ENCODE results near the gene COL4A3.

Gene COL4A3

DNA sequence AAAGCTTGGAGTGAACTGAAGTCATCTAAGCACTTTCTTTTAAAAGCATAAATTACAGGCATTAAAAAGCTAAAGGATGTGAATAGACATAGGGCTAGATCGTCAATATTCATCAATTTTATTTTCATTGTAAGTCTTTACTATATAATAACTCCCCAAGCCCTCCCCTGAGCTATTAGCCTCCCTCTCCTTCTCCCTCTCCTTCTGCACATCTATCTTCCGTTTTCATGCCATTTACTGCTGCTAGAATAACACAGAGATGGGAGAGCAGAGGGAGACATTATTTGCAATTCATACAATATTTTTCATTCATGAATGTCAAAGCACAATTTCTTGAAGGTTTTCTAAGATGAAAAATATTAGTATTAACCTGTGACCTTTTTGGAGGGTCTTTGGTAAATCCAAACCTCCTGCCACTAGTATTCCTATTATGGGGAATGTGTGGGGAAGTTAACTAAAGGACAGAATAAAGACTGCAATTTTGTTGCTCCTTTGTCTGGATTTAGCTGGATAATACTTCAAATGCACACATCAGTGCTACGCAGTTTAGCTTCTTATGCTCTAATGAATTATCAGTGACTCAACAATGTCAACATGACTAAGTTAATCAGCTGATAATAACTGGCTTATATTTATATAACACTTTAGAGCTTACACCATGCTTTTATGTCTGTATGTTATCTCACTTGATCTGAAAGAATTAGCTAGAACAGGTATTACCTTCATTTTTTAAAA, 132.4 kb downstream of the COL4A3 start:
- no peak for DNase-seq

DNA sequence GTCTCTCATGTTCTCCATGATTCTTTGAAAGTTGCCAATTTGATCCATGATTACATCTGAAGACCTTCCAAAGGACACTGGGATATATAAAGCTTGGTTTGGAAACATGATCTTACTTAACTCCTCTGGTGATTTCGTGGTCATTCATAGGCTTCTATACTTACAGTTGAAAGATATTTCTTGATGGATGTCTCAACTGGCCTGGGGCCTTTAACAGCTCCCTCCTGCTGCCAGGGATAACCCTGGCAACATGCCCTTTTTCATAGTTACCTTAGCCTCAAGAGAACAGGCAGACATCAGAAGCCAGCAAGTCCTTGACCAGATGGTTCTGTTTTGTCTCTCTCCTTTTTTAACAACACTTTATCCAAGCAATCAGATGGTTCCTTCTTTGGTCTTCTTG, 137.1 kb downstream of the COL4A3 start:
- no peak for DNase-seq

DNA sequence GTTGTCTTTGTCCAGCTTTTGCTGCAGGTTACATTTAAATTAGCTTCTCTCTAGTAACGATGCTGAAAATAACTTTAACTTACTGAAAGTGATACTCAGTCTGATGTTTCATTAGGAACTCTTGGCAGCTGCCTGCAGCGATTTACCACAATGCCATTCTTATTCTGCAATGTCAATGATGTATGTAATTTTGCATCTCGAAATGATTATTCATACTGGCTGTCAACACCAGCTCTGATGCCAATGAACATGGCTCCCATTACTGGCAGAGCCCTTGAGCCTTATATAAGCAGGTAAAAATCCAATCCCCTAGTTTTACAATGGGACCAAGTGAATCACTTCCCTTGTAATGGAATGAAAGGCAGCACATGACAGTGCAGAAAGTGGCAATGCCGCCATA, 144.4 kb downstream of the COL4A3 start:
- no peak for DNase-seq

DNA sequence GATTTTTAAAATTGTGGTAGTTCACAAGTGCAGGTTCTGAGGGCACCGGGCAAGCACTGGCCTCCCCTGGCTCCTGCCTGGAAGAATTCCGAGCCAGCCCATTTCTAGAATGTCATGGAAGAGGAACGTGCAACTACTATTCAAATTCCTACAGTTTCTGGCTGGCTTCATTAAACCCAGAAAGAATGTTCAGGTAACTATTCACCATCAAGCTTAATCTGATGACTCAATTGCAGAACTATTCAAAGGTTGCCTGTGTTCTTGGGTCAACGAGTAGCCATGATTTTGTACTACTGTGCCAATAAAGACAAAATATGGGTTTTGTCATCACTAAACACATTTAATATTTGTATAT, 146.3 kb downstream of the COL4A3 start:
- DNase-seq, result no peak

DNA sequence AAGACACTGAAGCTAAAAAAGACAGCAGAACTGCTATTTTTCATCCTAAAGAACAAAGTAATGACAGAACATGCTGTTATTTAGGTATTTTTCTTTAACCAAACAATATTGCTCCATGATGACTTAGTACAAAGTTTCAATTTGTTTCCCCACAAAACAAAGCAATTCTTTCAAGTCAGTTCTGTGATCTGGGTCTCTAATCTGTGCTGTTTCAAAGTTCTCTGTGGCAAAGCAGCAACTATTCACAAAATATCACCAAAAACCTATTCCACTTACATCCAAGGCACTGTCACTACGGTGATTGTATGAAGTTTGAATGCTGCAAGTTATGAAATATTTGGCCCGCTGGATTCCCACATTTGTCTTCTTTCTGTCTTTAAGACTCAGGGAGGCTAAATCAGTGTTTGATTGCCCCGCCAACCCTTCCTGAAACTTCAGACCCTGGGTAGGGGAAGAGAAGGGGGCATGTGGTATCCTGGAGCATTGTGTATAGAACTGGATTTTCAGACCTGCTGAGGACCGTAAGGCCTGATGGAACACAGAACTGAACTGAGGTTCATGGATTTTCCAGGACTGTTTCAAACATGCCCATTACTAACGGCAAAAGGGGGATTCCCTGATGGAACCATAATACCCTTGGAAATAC, 147.6 kb downstream of the COL4A3 start:
- DNase-seq, result no peak

DNA sequence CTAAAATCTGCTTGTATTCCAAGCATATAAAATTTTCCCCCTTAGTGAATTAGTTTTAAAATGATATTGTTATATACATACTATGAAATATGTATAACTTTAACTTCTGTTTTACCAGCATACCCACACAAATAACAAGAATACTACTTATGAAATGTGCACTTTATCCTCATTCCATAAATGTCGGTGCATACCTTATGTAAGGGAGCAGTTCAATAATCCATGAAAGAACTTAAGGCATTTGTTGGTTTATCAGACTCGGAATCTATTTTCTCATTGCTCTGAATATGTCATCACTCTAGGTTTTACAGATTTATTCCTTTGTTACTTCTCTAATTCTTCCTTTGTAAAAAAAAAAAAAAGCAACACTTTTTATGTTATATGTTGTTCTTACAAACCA, 148.2 kb downstream of the COL4A3 start:
- DNase-seq, result no peak

DNA sequence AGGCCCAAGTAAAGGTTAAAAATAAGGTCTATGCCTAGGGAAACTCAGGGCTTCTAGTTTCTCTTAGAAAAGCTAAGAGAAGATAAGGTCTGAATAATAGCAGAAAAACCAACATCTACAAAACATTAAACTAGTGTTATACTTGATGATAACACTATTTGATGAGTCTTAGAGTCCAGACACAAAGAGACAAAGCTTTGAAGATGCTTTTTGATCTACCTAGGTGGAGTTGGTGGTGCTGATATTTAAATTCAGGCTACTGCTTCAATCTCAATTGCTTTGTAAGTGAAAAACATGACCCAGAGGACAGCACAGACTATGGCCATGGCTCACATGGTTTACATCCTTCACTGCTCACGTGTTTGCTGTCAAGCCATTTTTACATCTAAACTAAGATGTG, 148.9 kb downstream of the COL4A3 start:
- DNase-seq, result no peak

DNA sequence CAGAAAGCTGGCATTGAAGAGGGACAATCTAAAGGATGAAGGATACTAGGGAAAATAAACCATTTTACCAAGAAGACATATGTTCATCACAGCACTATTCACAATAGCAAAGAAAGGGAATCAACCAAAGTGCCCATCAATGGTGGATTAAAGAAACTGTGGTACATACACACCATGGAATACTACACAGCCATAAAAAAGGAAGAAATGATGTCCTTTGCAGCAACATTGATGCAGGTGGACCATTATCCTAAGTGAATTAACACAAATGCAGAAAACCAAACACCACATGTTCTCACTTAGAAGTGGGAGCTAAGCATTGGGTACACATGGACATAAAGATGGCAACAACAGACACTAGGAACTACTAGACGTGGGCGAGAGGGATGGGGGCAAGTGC, 153.4 kb downstream of the COL4A3 start:
- DNase-seq, result no peak

DNA sequence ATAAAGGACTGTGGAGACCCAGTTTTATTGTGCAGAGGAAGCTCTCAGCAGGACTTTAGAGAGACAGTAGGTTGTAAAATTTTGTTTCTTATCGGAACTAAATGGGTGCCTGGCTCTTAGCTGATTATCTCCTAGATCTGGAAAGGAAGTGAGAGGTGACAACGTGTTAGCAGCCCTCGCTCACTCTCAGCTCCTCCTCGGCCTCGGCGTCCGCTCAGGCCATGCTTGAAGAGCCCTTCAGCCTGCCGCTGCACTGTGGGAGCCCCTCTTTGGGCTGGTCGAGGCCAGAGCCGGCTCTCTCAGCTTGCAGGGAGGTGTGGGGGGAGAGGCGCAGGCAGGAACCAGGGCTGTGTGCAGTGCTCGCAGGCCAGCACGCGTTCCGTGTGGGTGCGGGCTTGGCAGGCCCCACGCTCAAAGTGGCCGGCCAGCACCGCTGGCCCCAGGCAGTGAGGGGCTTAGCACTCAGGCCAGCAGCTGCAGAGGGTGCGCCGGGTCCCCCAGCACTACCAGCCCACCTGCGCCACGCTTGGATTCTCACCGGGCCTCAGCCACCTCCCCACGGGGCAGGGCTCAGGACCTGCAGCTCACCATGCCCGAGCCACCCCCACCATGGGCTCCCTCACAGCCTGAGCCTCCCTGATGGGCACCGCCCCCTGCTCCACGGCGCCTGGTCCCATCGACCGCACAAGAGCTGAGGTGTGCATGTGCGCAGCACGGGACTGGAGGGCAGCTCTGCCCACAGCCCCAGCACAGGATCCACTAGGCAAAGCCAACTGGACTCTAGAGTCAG, 156.1 kb downstream of the COL4A3 start:
- DNase-seq, result no peak

DNA sequence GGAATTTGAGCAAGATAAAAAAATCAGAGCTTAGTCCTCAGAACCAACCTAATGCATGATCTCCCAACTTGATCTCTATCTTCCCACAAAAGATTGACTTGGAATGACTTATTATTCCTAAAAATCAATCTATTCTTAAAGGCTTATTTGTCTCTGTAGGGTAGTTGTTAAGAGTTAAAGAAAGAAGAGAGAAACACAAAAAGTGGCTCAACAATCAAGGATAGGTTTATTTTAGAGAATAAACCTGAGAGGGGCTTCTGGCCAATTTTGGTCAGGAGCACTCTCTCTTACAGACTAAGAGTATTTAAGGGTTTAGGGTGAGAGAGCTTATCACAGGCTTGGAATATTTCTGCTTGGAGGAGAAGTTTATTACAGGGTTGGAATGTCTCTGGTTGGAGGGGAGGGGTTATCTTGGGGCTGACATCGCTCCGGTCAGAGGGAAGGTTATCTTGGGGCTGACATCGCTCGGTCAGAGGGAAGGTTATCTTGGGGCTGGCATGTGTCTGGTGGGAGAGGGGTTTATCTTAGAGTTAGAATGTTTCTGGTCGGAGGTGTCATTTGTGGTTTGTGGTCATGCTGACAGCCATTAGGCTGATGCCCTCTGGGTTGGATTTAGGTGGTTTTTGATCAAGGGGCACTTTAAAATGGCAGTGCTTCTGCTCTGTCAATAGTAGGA, 158.2 kb downstream of the COL4A3 start:
- no peak for DNase-seq

DNA sequence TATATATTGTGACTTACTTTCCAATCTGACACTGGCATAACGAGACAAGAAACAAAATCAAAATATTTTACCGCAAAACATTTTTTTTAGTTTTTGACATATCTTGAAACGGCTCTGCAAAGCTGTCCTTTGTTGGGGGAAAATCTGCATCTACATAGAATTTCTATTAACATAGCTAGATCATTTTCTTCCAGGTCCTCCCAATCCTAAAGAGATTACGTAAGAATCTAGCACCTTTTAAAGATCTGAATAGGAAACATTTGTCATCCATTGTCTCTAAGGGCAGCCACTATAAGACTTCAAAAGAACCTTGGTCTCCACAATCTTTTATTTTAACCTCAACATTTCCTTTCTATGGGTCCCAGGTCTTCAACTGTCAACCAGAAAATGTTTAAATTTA, 159.4 kb downstream of the COL4A3 start:
- DNase-seq, result no peak

DNA sequence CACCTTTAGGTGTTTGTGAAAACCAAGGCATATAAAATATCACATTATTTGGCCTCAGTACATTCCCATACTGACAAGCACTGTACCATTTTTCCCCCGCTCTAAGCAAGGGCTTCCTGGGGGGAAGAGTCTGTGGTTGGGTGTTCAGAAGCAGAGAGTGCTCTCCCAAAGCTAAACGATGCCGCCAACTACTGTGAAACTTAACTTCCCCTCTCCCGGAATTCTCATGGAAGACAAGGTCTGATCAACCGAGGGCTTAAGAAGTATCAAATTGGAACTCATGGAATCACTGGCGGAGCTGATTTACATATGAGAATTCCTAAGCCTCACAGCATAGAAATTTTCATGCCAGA, 160.2 kb downstream of the COL4A3 start:
- peak; percentile 43 for DNase-seq

DNA sequence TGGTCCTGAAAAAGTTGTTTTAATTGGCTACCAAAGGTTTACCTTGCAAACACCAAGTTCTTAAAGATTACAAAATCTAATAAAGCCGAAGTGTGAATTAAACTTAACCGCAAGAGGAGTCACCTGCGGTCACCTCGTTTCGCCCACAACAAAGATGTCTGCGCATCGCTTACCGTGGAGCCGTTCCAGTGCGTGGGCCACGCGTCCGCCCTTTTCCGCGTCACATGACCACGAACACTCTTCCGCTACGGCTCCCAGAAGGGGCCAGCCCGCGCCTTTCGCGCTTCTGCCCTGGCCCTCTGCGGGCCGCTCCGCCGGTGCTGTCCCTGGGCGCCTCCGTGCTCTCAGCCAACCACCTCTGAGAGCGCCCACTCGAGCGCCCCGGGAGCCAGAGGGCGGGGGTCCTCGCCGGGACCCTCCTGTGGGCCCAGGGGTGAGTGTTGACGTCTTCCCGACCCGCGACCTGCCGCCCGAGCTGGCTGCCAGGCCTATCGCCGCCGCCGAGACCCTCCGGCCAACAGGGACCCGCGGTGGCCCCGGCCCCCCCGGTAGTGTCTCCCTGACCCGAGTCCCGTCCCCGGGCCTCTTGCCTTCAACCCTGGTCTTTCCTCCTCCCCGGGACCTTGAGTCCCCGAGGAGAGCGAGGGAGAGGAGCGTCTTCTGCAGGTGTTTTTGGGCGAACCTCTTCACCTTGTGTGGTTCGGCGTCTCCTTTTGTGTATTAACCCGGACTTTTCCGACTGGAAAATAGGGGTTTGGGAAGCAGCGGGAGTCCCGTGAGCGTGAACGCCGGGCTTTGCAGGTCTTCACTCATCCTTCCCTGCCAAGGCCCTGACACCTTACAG, 160.8 kb downstream of the COL4A3 start, which contains the start of gene MFF:
TSS of gene MFF (plus strand) at position 257 of the 844 bp plus-strand sequence. CDS start 5,415 bp downstream, outside the sequence.
- peak; percentile 95 for DNase-seq

DNA sequence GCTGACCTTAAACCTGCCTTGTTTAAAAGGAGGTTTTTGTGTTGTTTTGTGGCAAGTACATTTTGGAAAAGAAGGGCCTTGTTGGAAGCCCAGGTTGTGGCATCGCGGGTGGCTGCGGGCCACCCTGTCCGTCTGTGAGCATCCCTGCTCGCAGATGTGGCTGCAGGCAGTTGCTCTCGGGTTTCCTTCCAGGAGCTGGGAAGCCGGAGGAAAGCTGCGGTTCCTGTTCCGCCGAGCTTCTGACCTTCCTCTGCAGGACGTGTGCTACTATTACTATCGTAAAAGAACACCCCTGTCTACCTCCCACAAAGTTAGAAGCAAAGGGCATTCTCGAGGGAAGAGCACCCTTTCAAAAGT, 161.4 kb downstream of the COL4A3 start:
- peak; percentile 31 for DNase-seq

DNA sequence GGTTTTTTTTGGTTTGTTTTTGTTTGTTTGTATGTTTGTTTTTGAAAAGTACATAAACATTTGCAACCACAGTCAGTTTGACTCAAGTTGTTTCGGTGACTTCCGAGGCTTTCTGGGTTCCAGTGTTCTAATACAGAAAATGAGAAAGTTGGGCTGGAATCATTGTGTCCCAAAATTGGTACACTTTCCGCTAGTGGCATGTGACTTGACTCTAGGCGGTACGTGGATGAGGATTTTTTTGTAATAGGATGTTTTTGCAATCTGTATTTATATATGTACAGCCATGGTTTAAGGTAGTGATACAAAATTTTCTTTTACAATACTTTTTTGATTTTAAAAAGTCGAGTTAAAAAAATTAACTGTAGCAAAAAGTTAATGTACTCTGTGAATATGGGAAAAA, 162.4 kb downstream of the COL4A3 start:
- DNase-seq, result no peak

DNA sequence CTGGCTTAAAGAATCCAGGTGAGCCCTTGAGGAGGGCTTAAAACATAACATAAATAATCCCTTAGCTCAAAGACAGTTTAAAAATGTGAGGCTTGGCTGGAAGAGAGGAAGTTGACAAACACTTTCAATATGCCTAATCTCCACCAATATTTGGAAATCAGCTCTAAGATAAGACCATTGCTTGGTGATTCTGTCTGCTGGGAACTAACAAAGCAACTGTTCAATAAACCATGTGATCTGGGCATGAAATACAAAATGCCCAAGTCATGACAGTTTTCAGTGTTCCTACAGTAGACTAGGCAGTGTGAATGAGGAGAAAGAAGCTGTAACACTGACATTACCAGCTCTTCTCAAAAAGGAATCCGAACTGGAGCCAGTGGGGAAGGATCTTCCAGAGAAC, 171.3 kb downstream of the COL4A3 start:
- DNase-seq, result no peak

DNA sequence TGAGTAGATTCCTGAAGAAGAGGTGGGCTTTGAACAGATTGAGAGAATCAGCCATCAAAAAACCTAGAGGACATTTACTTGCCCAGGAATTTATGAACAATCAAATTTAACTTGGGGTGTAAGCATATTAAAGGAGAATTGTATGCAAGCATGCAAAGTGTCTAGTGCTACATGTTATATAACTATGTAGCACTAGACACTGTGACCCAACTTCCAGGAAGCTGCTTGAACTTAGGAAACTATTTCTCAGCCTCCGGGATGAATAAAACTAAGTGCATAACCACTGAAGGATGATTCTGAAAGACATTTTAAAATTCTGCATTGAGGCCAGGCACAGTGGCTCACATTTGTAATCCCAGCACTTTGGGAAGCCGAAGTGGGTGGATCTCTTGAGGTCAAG, 173.0 kb downstream of the COL4A3 start:
- DNase-seq, result no peak

DNA sequence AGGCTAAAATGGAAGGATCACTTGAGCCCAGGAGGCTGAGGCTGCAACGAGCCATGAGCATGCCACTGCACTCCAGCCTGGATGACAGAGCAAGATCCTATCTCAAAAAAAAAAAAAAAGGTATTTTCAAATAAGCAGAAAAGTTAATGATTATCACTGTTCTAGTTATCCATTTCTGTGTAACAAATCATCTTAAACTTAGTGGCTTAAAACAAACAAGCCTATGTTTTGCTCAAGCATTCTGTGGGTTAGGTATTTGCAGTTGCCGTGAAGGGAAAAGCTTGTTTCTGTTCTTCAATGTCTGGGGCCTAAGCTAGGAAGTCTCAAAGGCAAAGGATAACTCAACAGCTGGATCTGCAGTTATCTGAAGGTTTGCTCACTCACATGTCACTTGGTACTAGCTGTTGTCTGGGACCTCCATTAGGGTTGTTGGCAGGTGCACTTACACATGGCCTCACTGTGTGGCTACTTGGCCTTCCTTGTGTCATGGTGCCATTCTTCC, 174.7 kb downstream of the COL4A3 start:
- DNase-seq, result no peak

DNA sequence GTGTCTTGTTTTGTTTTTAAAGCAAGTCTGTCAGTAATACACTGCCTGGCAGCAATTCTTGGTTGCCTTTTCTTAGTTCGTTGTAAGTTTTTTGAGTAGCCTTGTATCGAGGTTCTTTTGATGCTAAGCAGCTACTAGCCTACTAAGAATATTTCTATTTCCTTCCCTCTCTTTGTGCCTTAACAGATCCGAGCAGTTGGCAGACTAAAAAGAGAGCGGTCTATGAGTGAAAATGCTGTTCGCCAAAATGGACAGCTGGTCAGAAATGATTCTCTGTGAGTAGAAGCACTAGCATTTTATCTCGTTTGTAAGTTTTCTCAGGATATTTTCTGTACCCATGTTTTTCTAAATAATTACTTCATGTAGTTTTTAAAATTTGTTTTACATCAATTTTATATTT, 175.7 kb downstream of the COL4A3 start:
- no peak for DNase-seq

DNA sequence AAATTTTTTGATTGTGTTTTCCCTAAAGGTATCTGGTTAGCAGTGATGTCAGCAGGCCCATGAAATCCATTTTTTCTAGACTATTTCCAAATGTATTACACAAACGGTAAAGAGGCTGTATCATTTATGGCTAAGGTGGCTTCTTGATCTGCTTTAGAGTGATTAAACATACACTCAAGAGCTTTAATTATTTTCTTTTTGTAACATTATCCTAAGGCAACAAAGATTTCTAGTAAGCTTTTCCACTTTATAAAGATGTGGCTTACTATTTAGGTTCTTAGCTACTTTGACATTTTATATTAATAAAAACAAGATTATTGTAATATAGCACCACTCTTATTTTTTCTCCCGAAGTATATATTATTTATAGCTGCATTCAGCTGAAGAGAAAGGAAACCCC, 177.1 kb downstream of the COL4A3 start:
- no peak for DNase-seq

DNA sequence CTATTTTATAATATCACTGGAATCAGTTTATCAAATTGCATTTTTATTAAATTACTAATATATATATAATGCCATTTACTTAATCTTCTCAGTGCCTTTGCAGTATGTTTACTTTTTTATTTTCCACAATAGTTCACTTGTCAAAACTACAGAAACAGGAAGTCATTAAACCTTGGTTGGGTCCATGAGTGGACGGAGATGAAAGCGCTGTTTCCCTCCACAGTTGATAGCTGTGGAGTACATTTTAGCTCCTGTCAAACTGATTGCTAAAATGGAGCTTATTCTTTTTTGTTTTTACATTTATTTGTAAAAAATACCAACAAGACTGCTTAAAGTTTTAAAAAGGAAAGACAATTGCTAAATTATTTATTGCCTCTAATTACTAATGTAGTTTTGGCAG, 179.8 kb downstream of the COL4A3 start:
- no peak for DNase-seq

DNA sequence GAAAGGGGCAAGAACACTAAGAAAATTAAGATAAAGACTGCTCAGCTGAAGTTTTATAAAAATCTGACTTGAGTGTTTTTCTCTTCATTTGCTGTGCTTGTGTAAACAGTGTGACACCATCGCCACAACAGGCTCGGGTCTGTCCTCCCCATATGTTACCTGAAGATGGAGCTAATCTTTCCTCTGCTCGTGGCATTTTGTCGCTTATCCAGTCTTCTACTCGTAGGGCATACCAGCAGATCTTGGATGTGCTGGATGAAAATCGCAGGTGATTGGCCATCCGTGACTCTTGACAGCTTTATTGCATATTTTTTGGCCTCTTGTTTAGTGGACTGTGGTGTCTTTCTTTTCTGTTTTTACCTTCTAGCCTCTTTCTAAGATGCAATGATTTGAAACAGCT, 182.7 kb downstream of the COL4A3 start:
- no peak for DNase-seq

DNA sequence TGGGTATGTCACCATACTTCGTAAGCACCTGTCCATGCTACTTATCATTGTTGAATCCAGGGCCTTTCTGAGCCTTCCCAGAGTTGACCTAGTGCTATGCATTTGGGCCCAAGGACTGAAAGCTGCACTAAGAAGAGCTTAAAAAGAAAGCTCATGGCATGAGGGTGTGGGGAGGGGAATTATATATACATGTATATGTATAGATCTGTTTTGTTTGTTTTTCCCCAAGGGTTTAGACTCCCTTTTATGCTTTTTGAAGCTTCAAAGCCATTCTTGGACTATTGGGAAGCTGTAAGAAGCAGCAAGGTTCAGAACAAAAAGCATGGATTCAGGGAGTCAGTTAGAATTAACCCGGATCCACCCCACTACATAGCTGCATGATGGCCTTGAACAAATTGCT, 183.9 kb downstream of the COL4A3 start:
- no peak for DNase-seq
